DND-41 (cell line): Measurements from ENCODE around the gene EGFL8.

ENCODE experiments used
- EZH2 ChIP-seq: IDR thresholded peaks from 3 replicates; pipeline ENCODE4 v1.6.1; 2012; ENCODE audit warnings: borderline replicate concordance, low read depth, mild to moderate bottlenecking, moderate library complexity, low read length, inconsistent platforms; ENCODE audit not compliant: severe bottlenecking
- TF ChIP-seq, protein P1 (sequence below): IDR thresholded peaks from 2 replicates; pipeline ENCODE4 v1.5.1; 2012; ENCODE audit warnings: borderline replicate concordance, low read length, moderate library complexity, mild to moderate bottlenecking; ENCODE audit not compliant: poor library complexity, severe bottlenecking; ENCODE audit errors: extremely low read depth

DNA sequence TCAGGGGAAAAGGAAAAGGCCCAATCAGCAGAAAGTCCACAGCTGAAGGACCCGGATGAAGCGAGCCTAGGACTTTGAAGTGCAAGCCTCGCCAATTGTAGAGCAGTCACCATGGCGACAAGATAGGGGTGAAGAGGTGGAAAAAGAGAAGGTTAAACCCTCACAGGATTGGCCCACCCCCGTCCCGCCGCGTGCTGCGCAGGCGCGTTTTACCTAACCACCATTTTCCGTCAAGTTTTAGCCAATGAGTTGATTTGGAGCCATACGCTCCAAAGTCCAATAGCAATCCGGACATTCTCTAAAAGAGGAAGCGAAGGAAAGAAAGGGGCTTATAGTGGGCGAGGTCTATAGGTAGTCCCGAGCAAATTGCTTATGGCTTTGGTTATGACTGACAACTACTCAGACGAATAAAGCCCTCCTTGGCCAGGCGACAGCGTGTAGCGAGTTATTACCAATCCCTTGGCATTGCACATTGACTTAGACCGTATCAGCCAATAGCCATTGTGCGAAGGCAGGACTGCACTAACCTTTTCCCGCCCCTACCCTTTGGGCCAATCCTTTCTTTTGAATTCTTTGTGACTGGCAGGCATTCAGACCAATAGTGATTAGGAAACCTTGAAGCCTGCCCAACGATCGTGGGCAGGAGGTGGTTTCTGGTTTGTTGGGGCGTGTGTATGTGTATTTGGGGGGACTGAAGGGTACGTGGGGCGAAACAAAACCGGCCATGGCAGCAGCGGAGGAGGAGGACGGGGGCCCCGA lies 13.6 kb downstream of the EGFL8 start, which contains the start of gene RNF5:
- TF ChIP-seq, protein P1, sequence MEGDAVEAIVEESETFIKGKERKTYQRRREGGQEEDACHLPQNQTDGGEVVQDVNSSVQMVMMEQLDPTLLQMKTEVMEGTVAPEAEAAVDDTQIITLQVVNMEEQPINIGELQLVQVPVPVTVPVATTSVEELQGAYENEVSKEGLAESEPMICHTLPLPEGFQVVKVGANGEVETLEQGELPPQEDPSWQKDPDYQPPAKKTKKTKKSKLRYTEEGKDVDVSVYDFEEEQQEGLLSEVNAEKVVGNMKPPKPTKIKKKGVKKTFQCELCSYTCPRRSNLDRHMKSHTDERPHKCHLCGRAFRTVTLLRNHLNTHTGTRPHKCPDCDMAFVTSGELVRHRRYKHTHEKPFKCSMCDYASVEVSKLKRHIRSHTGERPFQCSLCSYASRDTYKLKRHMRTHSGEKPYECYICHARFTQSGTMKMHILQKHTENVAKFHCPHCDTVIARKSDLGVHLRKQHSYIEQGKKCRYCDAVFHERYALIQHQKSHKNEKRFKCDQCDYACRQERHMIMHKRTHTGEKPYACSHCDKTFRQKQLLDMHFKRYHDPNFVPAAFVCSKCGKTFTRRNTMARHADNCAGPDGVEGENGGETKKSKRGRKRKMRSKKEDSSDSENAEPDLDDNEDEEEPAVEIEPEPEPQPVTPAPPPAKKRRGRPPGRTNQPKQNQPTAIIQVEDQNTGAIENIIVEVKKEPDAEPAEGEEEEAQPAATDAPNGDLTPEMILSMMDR = no peak
- TF ChIP-seq EZH2 = no peak
